ENCODE data around the gene PAM.

DNA sequence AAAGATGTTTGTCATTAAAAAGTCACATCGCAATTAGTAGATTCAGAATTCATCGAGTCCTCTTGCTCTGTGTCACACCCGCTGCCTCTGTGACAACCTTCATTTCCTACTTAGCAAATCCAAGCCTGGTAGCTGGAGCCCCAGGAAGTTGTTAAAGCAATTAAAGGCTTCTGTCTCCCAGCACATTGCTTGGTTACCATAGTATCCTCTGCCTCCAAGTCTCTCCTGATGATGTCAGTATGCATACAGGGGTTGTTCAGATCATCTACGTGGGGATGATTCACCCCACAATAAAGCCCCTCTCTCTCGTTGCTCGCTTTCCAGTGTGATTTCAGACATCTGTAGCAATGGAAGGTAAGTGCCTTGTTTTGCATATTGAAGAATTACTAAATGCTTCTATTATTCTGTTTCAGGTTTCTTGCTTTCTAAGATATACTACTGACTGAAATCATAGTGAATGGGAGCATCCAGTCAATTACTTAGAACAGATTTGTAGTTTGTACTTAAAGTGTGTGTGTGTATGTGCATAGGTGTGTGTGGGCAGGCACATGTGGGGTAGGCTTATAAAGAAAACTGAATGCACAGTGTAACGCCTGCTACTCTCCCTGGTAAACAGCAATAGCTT lies 52.9 kb downstream of the PAM start:
- no peak for TF ChIP-seq POLR2A (IDR thresholded peaks at IDR 0.05)
- TF ChIP-seq, protein P1, sequence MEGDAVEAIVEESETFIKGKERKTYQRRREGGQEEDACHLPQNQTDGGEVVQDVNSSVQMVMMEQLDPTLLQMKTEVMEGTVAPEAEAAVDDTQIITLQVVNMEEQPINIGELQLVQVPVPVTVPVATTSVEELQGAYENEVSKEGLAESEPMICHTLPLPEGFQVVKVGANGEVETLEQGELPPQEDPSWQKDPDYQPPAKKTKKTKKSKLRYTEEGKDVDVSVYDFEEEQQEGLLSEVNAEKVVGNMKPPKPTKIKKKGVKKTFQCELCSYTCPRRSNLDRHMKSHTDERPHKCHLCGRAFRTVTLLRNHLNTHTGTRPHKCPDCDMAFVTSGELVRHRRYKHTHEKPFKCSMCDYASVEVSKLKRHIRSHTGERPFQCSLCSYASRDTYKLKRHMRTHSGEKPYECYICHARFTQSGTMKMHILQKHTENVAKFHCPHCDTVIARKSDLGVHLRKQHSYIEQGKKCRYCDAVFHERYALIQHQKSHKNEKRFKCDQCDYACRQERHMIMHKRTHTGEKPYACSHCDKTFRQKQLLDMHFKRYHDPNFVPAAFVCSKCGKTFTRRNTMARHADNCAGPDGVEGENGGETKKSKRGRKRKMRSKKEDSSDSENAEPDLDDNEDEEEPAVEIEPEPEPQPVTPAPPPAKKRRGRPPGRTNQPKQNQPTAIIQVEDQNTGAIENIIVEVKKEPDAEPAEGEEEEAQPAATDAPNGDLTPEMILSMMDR (IDR thresholded peaks at IDR 0.05 in 4 of 5, conservative IDR thresholded peaks at IDR 0.05 in 1 of 5), result no peak
